Keratinocyte (primary cell): ENCODE data around the gene TXNDC5. TPM values are rescaled to one million over a fixed set of nuclear protein-coding genes. Genes with fewer than 3 reads are reported as not detected.

ENCODE experiments used
- DNase-seq: peaks from one replicate; pipeline ENCODE4 v3.0.0-alpha.2; 2011; ENCODE audit warnings: low read depth, missing footprints, low spot score
- FAIRE-seq: peaks from 2 replicates; lab custom pipeline; 2011; peaks lifted over from hg19 to GRCh38; lab: Jason Lieb, UNC
- H2AFZ ChIP-seq: 2 replicates; pipeline ENCODE4 v1.6.0; 2012; ENCODE audit warnings: low read length, control low read depth, inconsistent platforms; ENCODE audit not compliant: control insufficient read depth
- H3K27ac ChIP-seq: 2 replicates; pipeline ENCODE4 v1.5.1; 2011; ENCODE audit warnings: low read length; ENCODE audit not compliant: control insufficient read depth, insufficient read depth
- H3K27me3 ChIP-seq: 3 replicates; pipeline ENCODE4 v1.6.0; 2011; ENCODE audit warnings: low read length; ENCODE audit not compliant: control insufficient read depth, insufficient read depth; ENCODE audit errors: extremely low read depth
- H3K36me3 ChIP-seq, 2 experiments: 2 replicates in 1 of 2; 3 replicates in 1 of 2; pipeline ENCODE4 v1.5.1; 2011; ENCODE audit warnings: low read length in 2 of 2, mild to moderate bottlenecking in 1 of 2; ENCODE audit not compliant: control insufficient read depth in 2 of 2, insufficient read depth in 2 of 2; ENCODE audit errors: extremely low read depth in 1 of 2
- H3K4me1 ChIP-seq: 3 replicates; pipeline ENCODE4 v1.5.1; 2011; ENCODE audit warnings: low read length; ENCODE audit not compliant: control insufficient read depth, insufficient read depth; ENCODE audit errors: extremely low read depth
- H3K4me2 ChIP-seq: 3 replicates; pipeline ENCODE4 v1.6.0; 2011; ENCODE audit warnings: low read depth, low read length; ENCODE audit not compliant: control insufficient read depth, insufficient read depth; ENCODE audit errors: extremely low read depth
- H3K4me3 ChIP-seq, 3 experiments: fragments of 200-600 bp in 1 of 3; sonication (generic) in 1 of 3; 2 replicates in 2 of 3; 3 replicates in 1 of 3; pipeline ENCODE4 v1.5.1; 2011 to 2016; ENCODE audit warnings: low read length in 3 of 3, mild to moderate bottlenecking in 3 of 3, control low read depth in 2 of 3, inconsistent platforms in 1 of 3, low read depth in 1 of 3, mixed read lengths in 1 of 3, mixed run types in 1 of 3, moderate library complexity in 1 of 3; ENCODE audit not compliant: control insufficient read depth in 2 of 3, insufficient read depth in 2 of 3; ENCODE audit errors: extremely low read depth in 1 of 3
- H3K79me2 ChIP-seq: 2 replicates; pipeline ENCODE4 v1.6.0; 2012; ENCODE audit warnings: low read length; ENCODE audit not compliant: control insufficient read depth, insufficient read depth
- H3K9ac ChIP-seq: 3 replicates; pipeline ENCODE4 v1.6.0; 2011; ENCODE audit warnings: low read length; ENCODE audit not compliant: control insufficient read depth, insufficient read depth; ENCODE audit errors: extremely low read depth
- H3K9me1 ChIP-seq: 3 replicates; pipeline ENCODE4 v1.6.0; 2011; ENCODE audit warnings: low read length; ENCODE audit not compliant: control insufficient read depth, insufficient read depth; ENCODE audit errors: extremely low read depth
- H3K9me3 ChIP-seq: 2 replicates; pipeline ENCODE4 v1.5.1; 2012; ENCODE audit warnings: low read depth, low read length; ENCODE audit not compliant: control insufficient read depth
- H4K20me1 ChIP-seq: 3 replicates; pipeline ENCODE4 v1.6.0; 2011; ENCODE audit warnings: low read length; ENCODE audit not compliant: control insufficient read depth, insufficient read depth; ENCODE audit errors: extremely low read depth
- EZH2 ChIP-seq: IDR thresholded peaks from one replicate; pipeline ENCODE4 v1.6.1; 2012; ENCODE audit warnings: inconsistent platforms, mild to moderate bottlenecking, low read length, moderate library complexity
- dilution Hi-C: fragments of 300-500 bp; cut with MboI; formaldehyde crosslinking; loops from one replicate; pipeline ENCODE4 v1.7.0; 2020; ENCODE audit warnings: low sequenced_read_pairs; ENCODE audit not compliant: extremely low pct_ligation_motif_present
- polyA plus RNA-seq, 5 experiments: library from polyadenylated mRNA; depleted of rRNA in 3 of 5; stranded (reverse) in 3 of 5; stranded (forward) in 1 of 5; unstranded in 1 of 5; fragments of >200 nt; gene quantifications; 1 replicate in 1 of 5; 2 replicates in 3 of 5; 3 replicates in 1 of 5; pipeline versions ENCODE4 v1.2.1 to v1.2.3, GENCODE V29; 2011 to 2012; ENCODE audit warnings: missing spikeins in 2 of 5, low read depth in 1 of 5, low replicate concordance in 1 of 5
- TF ChIP-seq, protein P1 (sequence below), 3 experiments: IDR thresholded peaks in 1 of 3; conservative IDR thresholded peaks in 1 of 3; optimal IDR thresholded peaks in 1 of 3; 2 replicates in 2 of 3; 3 replicates in 1 of 3; pipeline versions ENCODE3 to v1.5.1; 2011; ENCODE audit warnings: low read length in 3 of 3, mild to moderate bottlenecking in 3 of 3, moderate library complexity in 2 of 3, control low read depth in 1 of 3, inconsistent platforms in 1 of 3; ENCODE audit not compliant: insufficient read depth in 2 of 3; ENCODE audit errors: extremely low read depth in 1 of 3

Gene TXNDC5
- polyA plus RNA-seq, 1 donor (not counting 4 experiments of a cell fraction or from before 2014, with no cell fraction given): 112 TPM

- no peak for FAIRE-seq
- no peaks in the 10 kb centered on the region for H3K9me3 ChIP-seq
- dilution Hi-C loops: no loop called here
These were observed 48.9 kb upstream of the TXNDC5 start for GRCh38 chr6:7959453-7959852.

DNA sequence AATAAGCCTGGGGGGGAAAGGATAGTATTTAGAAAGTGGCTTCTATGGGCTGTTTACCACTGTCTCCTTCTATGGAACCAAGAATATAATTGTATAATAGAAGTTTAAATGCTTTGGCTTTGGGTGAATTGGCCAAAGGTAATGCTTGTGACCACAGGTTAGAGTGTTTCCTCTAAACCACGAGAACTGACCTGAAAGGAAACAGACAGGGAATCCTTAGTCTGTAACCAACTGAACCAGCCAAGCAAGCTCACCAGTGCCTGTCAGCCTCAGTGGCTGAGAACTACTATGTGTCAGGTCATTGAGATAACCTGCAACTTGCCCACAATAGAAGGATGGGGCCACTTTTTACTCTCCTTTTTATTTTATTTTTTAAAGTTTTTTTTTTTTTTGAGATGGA lies 47.9 kb upstream of the TXNDC5 start:
- H3K4me3 ChIP-seq: no peak overlapping the region
- H2AFZ ChIP-seq: no peak overlapping the region
- H3K9me1 ChIP-seq: no peaks in the 10 kb centered on the region
- no peaks in the 10 kb centered on the region for H3K79me2 ChIP-seq
- DNase-seq (no peak), FAIRE-seq (no peak)
- H3K9ac ChIP-seq: no peak overlapping the region
- no peak overlapping the region for H3K27ac ChIP-seq
- TF ChIP-seq EZH2: no peak
- TF ChIP-seq, protein P1, sequence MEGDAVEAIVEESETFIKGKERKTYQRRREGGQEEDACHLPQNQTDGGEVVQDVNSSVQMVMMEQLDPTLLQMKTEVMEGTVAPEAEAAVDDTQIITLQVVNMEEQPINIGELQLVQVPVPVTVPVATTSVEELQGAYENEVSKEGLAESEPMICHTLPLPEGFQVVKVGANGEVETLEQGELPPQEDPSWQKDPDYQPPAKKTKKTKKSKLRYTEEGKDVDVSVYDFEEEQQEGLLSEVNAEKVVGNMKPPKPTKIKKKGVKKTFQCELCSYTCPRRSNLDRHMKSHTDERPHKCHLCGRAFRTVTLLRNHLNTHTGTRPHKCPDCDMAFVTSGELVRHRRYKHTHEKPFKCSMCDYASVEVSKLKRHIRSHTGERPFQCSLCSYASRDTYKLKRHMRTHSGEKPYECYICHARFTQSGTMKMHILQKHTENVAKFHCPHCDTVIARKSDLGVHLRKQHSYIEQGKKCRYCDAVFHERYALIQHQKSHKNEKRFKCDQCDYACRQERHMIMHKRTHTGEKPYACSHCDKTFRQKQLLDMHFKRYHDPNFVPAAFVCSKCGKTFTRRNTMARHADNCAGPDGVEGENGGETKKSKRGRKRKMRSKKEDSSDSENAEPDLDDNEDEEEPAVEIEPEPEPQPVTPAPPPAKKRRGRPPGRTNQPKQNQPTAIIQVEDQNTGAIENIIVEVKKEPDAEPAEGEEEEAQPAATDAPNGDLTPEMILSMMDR (optimal IDR thresholded peaks at IDR 0.05 in 1 of 3, IDR thresholded peaks at IDR 0.05 in 1 of 3, conservative IDR thresholded peaks at IDR 0.05 in 1 of 3; ENCODE audit: extremely low read depth in 1 of 3, insufficient read depth in 2 of 3, low read length in 3 of 3): no peak
- no peaks in the 10 kb centered on the region for H3K36me3 ChIP-seq
- no peaks in the 10 kb centered on the region for H4K20me1 ChIP-seq
- no peak overlapping the region for H3K4me2 ChIP-seq
- dilution Hi-C loops: no loop called here
- no peaks in the 10 kb centered on the region for H3K4me1 ChIP-seq
- no peaks in the 10 kb centered on the region for H3K9me3 ChIP-seq
- no peaks in the 10 kb centered on the region for H3K27me3 ChIP-seq

More at GRCh38 chr6:7959453-7959852, 48.9 kb upstream of the TXNDC5 start:
- Histone ChIP-seq H3K27ac (no peak overlapping the region), H3K79me2 (no peaks in the 10 kb centered on the region), H2AFZ (no peak overlapping the region), H3K27me3 (no peaks in the 10 kb centered on the region), H3K4me1 (no peaks in the 10 kb centered on the region), H3K9ac (no peak overlapping the region), H3K4me2 (no peak overlapping the region), H3K9me1 (no peaks in the 10 kb centered on the region), H3K4me3 (no peak overlapping the region), H4K20me1 (no peaks in the 10 kb centered on the region), H3K36me3 (no peaks in the 10 kb centered on the region)
- no peak for TF ChIP-seq EZH2
- TF ChIP-seq, protein P1 (optimal IDR thresholded peaks at IDR 0.05 in 1 of 3, IDR thresholded peaks at IDR 0.05 in 1 of 3, conservative IDR thresholded peaks at IDR 0.05 in 1 of 3; ENCODE audit: extremely low read depth in 1 of 3, insufficient read depth in 2 of 3, low read length in 3 of 3): no peak
- no peak for DNase-seq
